DND-41 (cell line): ENCODE results near the gene ASTN1.

Source experiments
- EZH2 ChIP-seq: IDR thresholded peaks from 3 replicates; pipeline ENCODE4 v1.6.1; 2012; ENCODE audit warnings: borderline replicate concordance, low read depth, mild to moderate bottlenecking, moderate library complexity, low read length, inconsistent platforms; ENCODE audit not compliant: severe bottlenecking
- TF ChIP-seq, protein P1 (sequence below): IDR thresholded peaks from 2 replicates; pipeline ENCODE4 v1.5.1; 2012; ENCODE audit warnings: borderline replicate concordance, low read length, moderate library complexity, mild to moderate bottlenecking; ENCODE audit not compliant: poor library complexity, severe bottlenecking; ENCODE audit errors: extremely low read depth

DNA sequence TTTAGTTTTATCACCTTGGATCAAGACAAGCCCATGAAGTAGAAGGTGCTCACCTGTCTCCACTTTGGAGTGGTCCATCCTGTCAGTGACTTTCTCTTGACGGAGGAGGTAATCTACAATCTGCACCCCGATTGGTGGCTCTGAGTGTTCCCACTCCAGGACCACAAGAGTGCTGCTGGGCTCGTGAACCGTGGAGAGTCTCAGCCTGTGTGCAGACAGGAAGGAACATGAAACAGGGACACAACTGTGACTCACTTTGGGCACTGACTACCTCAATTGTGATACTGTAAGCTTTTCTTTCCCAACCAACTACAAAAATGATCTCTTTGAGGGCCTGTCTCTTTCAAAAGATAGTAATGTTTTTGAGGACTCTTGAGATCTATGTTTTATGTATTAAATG lies 280.2 kb downstream of the ASTN1 start:
- TF ChIP-seq, protein P1, sequence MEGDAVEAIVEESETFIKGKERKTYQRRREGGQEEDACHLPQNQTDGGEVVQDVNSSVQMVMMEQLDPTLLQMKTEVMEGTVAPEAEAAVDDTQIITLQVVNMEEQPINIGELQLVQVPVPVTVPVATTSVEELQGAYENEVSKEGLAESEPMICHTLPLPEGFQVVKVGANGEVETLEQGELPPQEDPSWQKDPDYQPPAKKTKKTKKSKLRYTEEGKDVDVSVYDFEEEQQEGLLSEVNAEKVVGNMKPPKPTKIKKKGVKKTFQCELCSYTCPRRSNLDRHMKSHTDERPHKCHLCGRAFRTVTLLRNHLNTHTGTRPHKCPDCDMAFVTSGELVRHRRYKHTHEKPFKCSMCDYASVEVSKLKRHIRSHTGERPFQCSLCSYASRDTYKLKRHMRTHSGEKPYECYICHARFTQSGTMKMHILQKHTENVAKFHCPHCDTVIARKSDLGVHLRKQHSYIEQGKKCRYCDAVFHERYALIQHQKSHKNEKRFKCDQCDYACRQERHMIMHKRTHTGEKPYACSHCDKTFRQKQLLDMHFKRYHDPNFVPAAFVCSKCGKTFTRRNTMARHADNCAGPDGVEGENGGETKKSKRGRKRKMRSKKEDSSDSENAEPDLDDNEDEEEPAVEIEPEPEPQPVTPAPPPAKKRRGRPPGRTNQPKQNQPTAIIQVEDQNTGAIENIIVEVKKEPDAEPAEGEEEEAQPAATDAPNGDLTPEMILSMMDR, result no peak
- TF ChIP-seq EZH2, result no peak
